DLD1 (cell line): ENCODE measurements around the gene GPHB5.
"Not testable (repeated sequence)": the region's sequence is repeated elsewhere in the genome, so short reads cannot be mapped to it uniquely, and the experiment has no call there.

Experiments used
- in situ Hi-C: cut with HindIII; loops from 2 replicates; pipeline ENCODE4 v1.10.0; 2017; ENCODE audit warnings: low sequenced_read_pairs

GPHB5 gene

GRCh38 chr14:63296060-63296563 is 22.6 kb downstream of the GPHB5 start:
- in situ Hi-C loops = no loop called here

- in situ Hi-C loops = no loop called here
These were observed 23.5 kb downstream of the GPHB5 start for GRCh38 chr14:63295231-63295685.

GRCh38 chr14:63292805-63293204 is 25.9 kb downstream of the GPHB5 start:
- in situ Hi-C loops = no loop called here

- in situ Hi-C loops = no loop called here
These were observed 27.8 kb downstream of the GPHB5 start for GRCh38 chr14:63290741-63291430.

GRCh38 chr14:63288853-63289252 is 29.9 kb downstream of the GPHB5 start:
- in situ Hi-C loops = no loop called here

- in situ Hi-C loops = no loop called here
These were observed 30.9 kb downstream of the GPHB5 start for GRCh38 chr14:63287666-63288483.

GRCh38 chr14:63286071-63286470 is 32.7 kb downstream of the GPHB5 start:
- in situ Hi-C loops = no loop called here

GRCh38 chr14:63283884-63284248 is 34.9 kb downstream of the GPHB5 start:
- in situ Hi-C loops = no loop called here

- in situ Hi-C loops = no loop called here
These were observed 35.5 kb downstream of the GPHB5 start for GRCh38 chr14:63282997-63283883.

- in situ Hi-C loops = not testable (repeated sequence)
These were observed 38.8 kb downstream of the GPHB5 start for GRCh38 chr14:63279933-63280332.

- in situ Hi-C loops = no loop called here
These were observed 41.0 kb downstream of the GPHB5 start for GRCh38 chr14:63277591-63278183.

GRCh38 chr14:63276492-63277342 is 42.0 kb downstream of the GPHB5 start:
- in situ Hi-C loops = no loop called here

- in situ Hi-C loops = no loop called here
These were observed 42.7 kb downstream of the GPHB5 start for GRCh38 chr14:63276016-63276415.

GRCh38 chr14:63275611-63276010 is 43.1 kb downstream of the GPHB5 start:
- in situ Hi-C loops = no loop called here

GRCh38 chr14:63273717-63274655 is 44.7 kb downstream of the GPHB5 start:
- in situ Hi-C loops = no loop called here

GRCh38 chr14:63273129-63273528 is 45.6 kb downstream of the GPHB5 start:
- in situ Hi-C loops = no loop called here

GRCh38 chr14:63269561-63270225 is 49.0 kb downstream of the GPHB5 start:
- in situ Hi-C loops = no loop called here

- in situ Hi-C loops = no loop called here
These were observed 50.0 kb downstream of the GPHB5 start for GRCh38 chr14:63268771-63269170.
